ENCODE measurements around the gene ANGPTL8.

DNA sequence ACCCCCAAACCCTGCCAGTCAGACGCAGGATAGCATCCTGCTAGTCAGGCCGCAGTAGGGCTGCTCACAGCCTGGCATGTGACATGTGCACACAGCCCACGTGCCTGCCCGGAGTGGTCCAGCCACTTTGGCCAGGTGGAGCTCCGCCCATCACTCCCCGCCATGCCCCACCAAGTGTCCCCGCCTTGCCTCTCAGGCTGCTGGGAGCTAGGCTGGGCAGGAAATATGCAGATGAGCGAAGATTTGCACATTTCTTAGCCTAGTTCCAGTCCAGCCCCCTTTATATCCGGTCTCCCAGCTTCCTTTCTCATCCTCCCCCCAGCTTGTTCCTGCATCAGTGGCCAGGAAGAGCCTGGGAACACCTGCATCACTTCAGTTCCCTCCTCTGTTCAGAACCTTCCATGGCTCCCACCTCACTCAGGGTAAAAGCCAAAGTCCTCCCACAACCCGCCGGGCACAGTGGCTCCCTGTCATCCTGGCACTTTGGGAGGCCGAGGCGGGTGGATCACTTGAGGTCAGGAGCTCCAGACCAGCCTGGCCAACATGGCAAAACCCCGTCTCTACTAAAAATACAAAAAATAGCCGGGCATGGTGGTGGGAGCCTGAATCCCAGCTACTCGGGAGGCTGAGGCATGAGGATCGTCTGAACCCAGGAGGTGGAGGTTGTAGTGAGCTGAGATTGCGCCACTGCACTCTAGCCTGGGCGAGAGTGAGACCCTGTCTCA lies 25.2 kb downstream of the ANGPTL8 start:
- TF ChIP-seq, protein P1, sequence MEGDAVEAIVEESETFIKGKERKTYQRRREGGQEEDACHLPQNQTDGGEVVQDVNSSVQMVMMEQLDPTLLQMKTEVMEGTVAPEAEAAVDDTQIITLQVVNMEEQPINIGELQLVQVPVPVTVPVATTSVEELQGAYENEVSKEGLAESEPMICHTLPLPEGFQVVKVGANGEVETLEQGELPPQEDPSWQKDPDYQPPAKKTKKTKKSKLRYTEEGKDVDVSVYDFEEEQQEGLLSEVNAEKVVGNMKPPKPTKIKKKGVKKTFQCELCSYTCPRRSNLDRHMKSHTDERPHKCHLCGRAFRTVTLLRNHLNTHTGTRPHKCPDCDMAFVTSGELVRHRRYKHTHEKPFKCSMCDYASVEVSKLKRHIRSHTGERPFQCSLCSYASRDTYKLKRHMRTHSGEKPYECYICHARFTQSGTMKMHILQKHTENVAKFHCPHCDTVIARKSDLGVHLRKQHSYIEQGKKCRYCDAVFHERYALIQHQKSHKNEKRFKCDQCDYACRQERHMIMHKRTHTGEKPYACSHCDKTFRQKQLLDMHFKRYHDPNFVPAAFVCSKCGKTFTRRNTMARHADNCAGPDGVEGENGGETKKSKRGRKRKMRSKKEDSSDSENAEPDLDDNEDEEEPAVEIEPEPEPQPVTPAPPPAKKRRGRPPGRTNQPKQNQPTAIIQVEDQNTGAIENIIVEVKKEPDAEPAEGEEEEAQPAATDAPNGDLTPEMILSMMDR (IDR thresholded peaks at IDR 0.05; ENCODE audit: low read depth, low read length, missing input control): no peak
- TF ChIP-seq, protein P2, sequence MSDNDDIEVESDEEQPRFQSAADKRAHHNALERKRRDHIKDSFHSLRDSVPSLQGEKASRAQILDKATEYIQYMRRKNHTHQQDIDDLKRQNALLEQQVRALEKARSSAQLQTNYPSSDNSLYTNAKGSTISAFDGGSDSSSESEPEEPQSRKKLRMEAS (IDR thresholded peaks at IDR 0.05): no peak
- TF ChIP-seq, protein P3, sequence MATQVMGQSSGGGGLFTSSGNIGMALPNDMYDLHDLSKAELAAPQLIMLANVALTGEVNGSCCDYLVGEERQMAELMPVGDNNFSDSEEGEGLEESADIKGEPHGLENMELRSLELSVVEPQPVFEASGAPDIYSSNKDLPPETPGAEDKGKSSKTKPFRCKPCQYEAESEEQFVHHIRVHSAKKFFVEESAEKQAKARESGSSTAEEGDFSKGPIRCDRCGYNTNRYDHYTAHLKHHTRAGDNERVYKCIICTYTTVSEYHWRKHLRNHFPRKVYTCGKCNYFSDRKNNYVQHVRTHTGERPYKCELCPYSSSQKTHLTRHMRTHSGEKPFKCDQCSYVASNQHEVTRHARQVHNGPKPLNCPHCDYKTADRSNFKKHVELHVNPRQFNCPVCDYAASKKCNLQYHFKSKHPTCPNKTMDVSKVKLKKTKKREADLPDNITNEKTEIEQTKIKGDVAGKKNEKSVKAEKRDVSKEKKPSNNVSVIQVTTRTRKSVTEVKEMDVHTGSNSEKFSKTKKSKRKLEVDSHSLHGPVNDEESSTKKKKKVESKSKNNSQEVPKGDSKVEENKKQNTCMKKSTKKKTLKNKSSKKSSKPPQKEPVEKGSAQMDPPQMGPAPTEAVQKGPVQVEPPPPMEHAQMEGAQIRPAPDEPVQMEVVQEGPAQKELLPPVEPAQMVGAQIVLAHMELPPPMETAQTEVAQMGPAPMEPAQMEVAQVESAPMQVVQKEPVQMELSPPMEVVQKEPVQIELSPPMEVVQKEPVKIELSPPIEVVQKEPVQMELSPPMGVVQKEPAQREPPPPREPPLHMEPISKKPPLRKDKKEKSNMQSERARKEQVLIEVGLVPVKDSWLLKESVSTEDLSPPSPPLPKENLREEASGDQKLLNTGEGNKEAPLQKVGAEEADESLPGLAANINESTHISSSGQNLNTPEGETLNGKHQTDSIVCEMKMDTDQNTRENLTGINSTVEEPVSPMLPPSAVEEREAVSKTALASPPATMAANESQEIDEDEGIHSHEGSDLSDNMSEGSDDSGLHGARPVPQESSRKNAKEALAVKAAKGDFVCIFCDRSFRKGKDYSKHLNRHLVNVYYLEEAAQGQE (IDR thresholded peaks at IDR 0.05): no peak
- TF ChIP-seq RAD21 (IDR thresholded peaks at IDR 0.05): no peak
- TF ChIP-seq, protein P4, sequence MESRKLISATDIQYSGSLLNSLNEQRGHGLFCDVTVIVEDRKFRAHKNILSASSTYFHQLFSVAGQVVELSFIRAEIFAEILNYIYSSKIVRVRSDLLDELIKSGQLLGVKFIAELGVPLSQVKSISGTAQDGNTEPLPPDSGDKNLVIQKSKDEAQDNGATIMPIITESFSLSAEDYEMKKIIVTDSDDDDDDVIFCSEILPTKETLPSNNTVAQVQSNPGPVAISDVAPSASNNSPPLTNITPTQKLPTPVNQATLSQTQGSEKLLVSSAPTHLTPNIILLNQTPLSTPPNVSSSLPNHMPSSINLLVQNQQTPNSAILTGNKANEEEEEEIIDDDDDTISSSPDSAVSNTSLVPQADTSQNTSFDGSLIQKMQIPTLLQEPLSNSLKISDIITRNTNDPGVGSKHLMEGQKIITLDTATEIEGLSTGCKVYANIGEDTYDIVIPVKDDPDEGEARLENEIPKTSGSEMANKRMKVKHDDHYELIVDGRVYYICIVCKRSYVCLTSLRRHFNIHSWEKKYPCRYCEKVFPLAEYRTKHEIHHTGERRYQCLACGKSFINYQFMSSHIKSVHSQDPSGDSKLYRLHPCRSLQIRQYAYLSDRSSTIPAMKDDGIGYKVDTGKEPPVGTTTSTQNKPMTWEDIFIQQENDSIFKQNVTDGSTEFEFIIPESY (IDR thresholded peaks at IDR 0.05): no peak
- TF ChIP-seq YY1 (IDR thresholded peaks at IDR 0.05): no peak
